Naive B cell (primary cell): ENCODE results near the gene LRRC32. TPM values are rescaled to one million over a fixed set of nuclear protein-coding genes. Genes with fewer than 3 reads are reported as not detected.

Experiments
- ATAC-seq, 2 donors: fragments of 150-1000 bp; cut with Tn5 transposase; 2 replicates each; pipeline ENCODE4 v1.10.0; 2021; ENCODE audit warnings: low read depth in 2 of 2, mild to moderate bottlenecking in 2 of 2, moderate library complexity in 2 of 2
- DNase-seq: peaks from one replicate; pipeline ENCODE4 v3.0.0; 2022
- H3K27ac Mint-ChIP-seq, 6 donors: one replicate each; pipeline ENCODE4 v1.8.0; 2020 to 2022; ENCODE audit warnings: mild to moderate bottlenecking in 6 of 6, mixed read lengths in 6 of 6, moderate library complexity in 5 of 6, inconsistent platforms in 2 of 6
- H3K27me3 Mint-ChIP-seq, 3 donors: one replicate each; pipeline ENCODE4 v1.8.0; 2021 to 2022; ENCODE audit warnings: mixed read lengths in 3 of 3, mild to moderate bottlenecking in 1 of 3
- H3K36me3 Mint-ChIP-seq, 2 donors: one replicate each; pipeline ENCODE4 v1.8.0; 2020 to 2022; ENCODE audit warnings: mixed read lengths in 2 of 2, inconsistent platforms in 1 of 2, mild to moderate bottlenecking in 1 of 2
- H3K4me1 Mint-ChIP-seq, 3 donors: one replicate each; pipeline ENCODE4 v1.8.0; 2020 to 2022; ENCODE audit warnings: mixed read lengths in 3 of 3, inconsistent platforms in 1 of 3, mild to moderate bottlenecking in 1 of 3, moderate library complexity in 1 of 3
- H3K4me3 Mint-ChIP-seq, 8 donors: one replicate each; pipeline ENCODE4 v1.8.0; 2020 to 2022; ENCODE audit warnings: mild to moderate bottlenecking in 8 of 8, mixed read lengths in 8 of 8, moderate library complexity in 8 of 8, inconsistent platforms in 2 of 8
- H3K9me3 Mint-ChIP-seq, 7 donors: one replicate each; pipeline ENCODE4 v1.8.0; 2020 to 2022; ENCODE audit warnings: mixed read lengths in 7 of 7, mild to moderate bottlenecking in 5 of 7, inconsistent platforms in 2 of 7, moderate library complexity in 1 of 7
- polyA plus RNA-seq, 6 donors: library from polyadenylated mRNA; unstranded; fragments of 300-500 nt; fragmentation: Illumina TruSeq; gene quantifications; one replicate each; pipeline ENCODE4 v1.2.3, GENCODE V29; 2021; ENCODE audit warnings: low read depth in 6 of 6

The LRRC32 gene
- polyA plus RNA-seq, 6 donors from 2014 or later: 0.13 to 1.9 TPM; not detected in 4

GRCh38 chr11:76629853-76630599 is 40.5 kb downstream of the LRRC32 start:
- peak overlapping the region; percentile 44 to 86 (median 70) for H3K4me3 Mint-ChIP-seq

GRCh38 chr11:76629116-76629852 is 41.3 kb downstream of the LRRC32 start:
- DNase-seq (peak; percentile 90), ATAC-seq (peak; percentile 67 to 70)
- H3K36me3 Mint-ChIP-seq: peaks cover 6 to 8% of the 10 kb centered on the region in 2 donors
- H3K4me3 Mint-ChIP-seq: peak overlapping the region in 7 of 8 donors; percentile 44 to 86 (median 69)
- H3K4me1 Mint-ChIP-seq: peaks cover 58 to 67% (median 66%) of the 10 kb centered on the region in 3 donors
- peaks cover 4 to 14% (median 6%) of the 10 kb centered on the region in 7 donors for H3K9me3 Mint-ChIP-seq
- peak overlapping the region; percentile 99 to 100 (median 100) for H3K27ac Mint-ChIP-seq
- H3K27me3 Mint-ChIP-seq: peaks cover 6 to 18% (median 14%) of the 10 kb centered on the region in 3 donors

More at GRCh38 chr11:76629853-76630599, 40.5 kb downstream of the LRRC32 start:
- DNase-seq (peak; percentile 45), ATAC-seq (peak; percentile 3 to 11)
- H3K36me3 Mint-ChIP-seq: peaks cover 6 to 8% of the 10 kb centered on the region in 2 donors
- H3K27ac Mint-ChIP-seq: peak overlapping the region; percentile 99 to 100 (median 100)
- peaks cover 4 to 14% (median 6%) of the 10 kb centered on the region in 7 donors for H3K9me3 Mint-ChIP-seq
- peaks cover 56 to 65% (median 62%) of the 10 kb centered on the region in 3 donors for H3K4me1 Mint-ChIP-seq
- H3K27me3 Mint-ChIP-seq: peaks cover 6 to 10% (median 7%) of the 10 kb centered on the region in 3 donors

- peaks cover 6 to 8% of the 10 kb centered on the region in 2 donors for H3K36me3 Mint-ChIP-seq
- H3K4me1 Mint-ChIP-seq: peaks cover 61 to 71% (median 69%) of the 10 kb centered on the region in 3 donors
- peak overlapping the region; percentile 99 to 100 (median 100) for H3K27ac Mint-ChIP-seq
- peaks cover 6 to 23% (median 18%) of the 10 kb centered on the region in 3 donors for H3K27me3 Mint-ChIP-seq
- peak overlapping the region; percentile 23 to 86 (median 56) for H3K4me3 Mint-ChIP-seq
- H3K9me3 Mint-ChIP-seq: peaks cover 4 to 14% (median 6%) of the 10 kb centered on the region in 7 donors
- DNase-seq: peak; percentile 62
- peak; percentile 2 to 5 for ATAC-seq
These were observed 42.1 kb downstream of the LRRC32 start for GRCh38 chr11:76628408-76628947.

- peaks cover 70 to 80% (median 76%) of the 10 kb centered on the region in 3 donors for H3K4me1 Mint-ChIP-seq
- peak overlapping the region; percentile 36 to 90 (median 72) for H3K4me3 Mint-ChIP-seq
- ATAC-seq (peak; percentile 7 to 8), DNase-seq (peak; percentile 58)
- H3K27ac Mint-ChIP-seq: peak overlapping the region; percentile 99 to 100 (median 100)
- peaks cover 6 to 8% of the 10 kb centered on the region in 2 donors for H3K36me3 Mint-ChIP-seq
- H3K9me3 Mint-ChIP-seq: peaks cover 4 to 14% (median 6%) of the 10 kb centered on the region in 7 donors
- H3K27me3 Mint-ChIP-seq: peaks cover 11 to 31% (median 27%) of the 10 kb centered on the region in 3 donors
These were observed 42.9 kb downstream of the LRRC32 start for GRCh38 chr11:76627606-76628005.

- peak overlapping the region; percentile 99 to 100 (median 100) for H3K27ac Mint-ChIP-seq
- H3K36me3 Mint-ChIP-seq: peaks cover 6 to 8% of the 10 kb centered on the region in 2 donors
- peaks cover 4 to 14% (median 6%) of the 10 kb centered on the region in 7 donors for H3K9me3 Mint-ChIP-seq
- peak; percentile 63 to 64 for ATAC-seq
- peaks cover 14 to 36% (median 33%) of the 10 kb centered on the region in 3 donors for H3K27me3 Mint-ChIP-seq
- peak overlapping the region; percentile 36 to 90 (median 72) for H3K4me3 Mint-ChIP-seq
- peaks cover 72 to 86% (median 79%) of the 10 kb centered on the region in 3 donors for H3K4me1 Mint-ChIP-seq
- peak; percentile 97 for DNase-seq
These were observed 43.6 kb downstream of the LRRC32 start for GRCh38 chr11:76626921-76627401.

GRCh38 chr11:76626266-76626665 is 44.3 kb downstream of the LRRC32 start:
- Mint-ChIP-seq H3K4me3 (peak overlapping the region in 7 of 8 donors; percentile 33 to 90 (median 71)), H3K36me3 (peaks cover 6 to 8% of the 10 kb centered on the region in 2 donors), H3K27ac (peak overlapping the region; percentile 99 to 100 (median 100))

GRCh38 chr11:76625472-76626186 is 44.9 kb downstream of the LRRC32 start:
- H3K36me3 Mint-ChIP-seq: peaks cover 6 to 8% of the 10 kb centered on the region in 2 donors
- H3K4me1 Mint-ChIP-seq: peaks cover 70 to 87% (median 72%) of the 10 kb centered on the region in 3 donors
- DNase-seq: no peak
- H3K27ac Mint-ChIP-seq: peak overlapping the region; percentile 62 to 100 (median 100)
- H3K9me3 Mint-ChIP-seq: peaks cover 4 to 14% (median 6%) of the 10 kb centered on the region in 7 donors
- H3K4me3 Mint-ChIP-seq: peak overlapping the region in 4 of 8 donors; percentile 36 to 77 (median 65)
- H3K27me3 Mint-ChIP-seq: peaks cover 18 to 44% (median 42%) of the 10 kb centered on the region in 3 donors
- no peak for ATAC-seq

More at GRCh38 chr11:76626266-76626665, 44.3 kb downstream of the LRRC32 start:
- Mint-ChIP-seq H3K9me3 (peaks cover 4 to 14% (median 6%) of the 10 kb centered on the region in 7 donors), H3K4me1 (peaks cover 72 to 91% (median 77%) of the 10 kb centered on the region in 3 donors), H3K27me3 (peaks cover 14 to 37% (median 36%) of the 10 kb centered on the region in 3 donors)
- ATAC-seq (no peak), DNase-seq (no peak)

- peak overlapping the region in 4 of 6 donors; percentile 21 to 100 (median 76) for H3K27ac Mint-ChIP-seq
- H3K4me1 Mint-ChIP-seq: peaks cover 61 to 78% (median 64%) of the 10 kb centered on the region in 3 donors
- peaks cover 19 to 44% (median 42%) of the 10 kb centered on the region in 3 donors for H3K27me3 Mint-ChIP-seq
- ATAC-seq: no peak
- peak overlapping the region in 1 of 8 donors; percentile 77 for H3K4me3 Mint-ChIP-seq
- peaks cover 6 to 8% of the 10 kb centered on the region in 2 donors for H3K36me3 Mint-ChIP-seq
- H3K9me3 Mint-ChIP-seq: peaks cover 0 to 11% (median 6%) of the 10 kb centered on the region in 7 donors
- no peak for DNase-seq
These were observed 45.8 kb downstream of the LRRC32 start for GRCh38 chr11:76624500-76625379.

GRCh38 chr11:76623884-76624419 is 46.6 kb downstream of the LRRC32 start:
- DNase-seq (no peak), ATAC-seq (no peak)
- Mint-ChIP-seq H3K27me3 (peaks cover 19 to 44% (median 42%) of the 10 kb centered on the region in 3 donors), H3K4me3 (no peak overlapping the region), H3K4me1 (peaks cover 53 to 70% (median 57%) of the 10 kb centered on the region in 3 donors), H3K9me3 (peaks cover 0 to 10% (median 6%) of the 10 kb centered on the region in 7 donors), H3K27ac (peak overlapping the region in 3 of 6 donors; percentile 52 to 99 (median 84)), H3K36me3 (peaks cover 6 to 8% of the 10 kb centered on the region in 2 donors)

- peaks cover 21 to 47% (median 45%) of the 10 kb centered on the region in 3 donors for H3K27me3 Mint-ChIP-seq
- H3K4me3 Mint-ChIP-seq: peak overlapping the region in 1 of 8 donors; percentile 30
- ATAC-seq (no peak), DNase-seq (no peak)
- peak overlapping the region in 4 of 6 donors; percentile 1 to 70 (median 20) for H3K27ac Mint-ChIP-seq
- H3K9me3 Mint-ChIP-seq: peaks cover under 1 to 16% (median 12%) of the 10 kb centered on the region in 7 donors
- H3K36me3 Mint-ChIP-seq: peaks cover 6 to 12% of the 10 kb centered on the region in 2 donors
- peaks cover 47 to 64% (median 51%) of the 10 kb centered on the region in 3 donors for H3K4me1 Mint-ChIP-seq
These were observed 47.2 kb downstream of the LRRC32 start for GRCh38 chr11:76623171-76623883.
